H9 (cell line): Measurements from ENCODE around the gene NCKAP5. TPM values are rescaled to one million over a fixed set of nuclear protein-coding genes. Genes with fewer than 3 reads are reported as not detected.

Experiments used
- DNase-seq: peaks from one replicate; pipeline ENCODE4 v3.0.0-alpha.2; 2017
- H2AFZ ChIP-seq: one replicate; pipeline ENCODE4 v1.6.1; 2013; ENCODE audit warnings: mild to moderate bottlenecking, low read length, control low read depth, moderate library complexity
- H2AK5ac ChIP-seq: 2 replicates; pipeline ENCODE4 v1.6.1; 2013; ENCODE audit warnings: low read length, control low read depth, mixed read lengths; ENCODE audit not compliant: insufficient read length
- H2BK120ac ChIP-seq: one replicate; pipeline ENCODE4 v1.6.1; 2013; ENCODE audit warnings: low read depth, mild to moderate bottlenecking, low read length, control low read depth, inconsistent platforms; ENCODE audit not compliant: poor library complexity, severe bottlenecking
- H2BK12ac ChIP-seq: 2 replicates; pipeline ENCODE4 v1.6.1; 2013; ENCODE audit warnings: low read length, control low read depth, mixed read lengths, low read depth; ENCODE audit not compliant: insufficient read length
- H2BK15ac ChIP-seq: 2 replicates; pipeline ENCODE4 v1.6.1; 2013; ENCODE audit warnings: low read depth, low read length, control low read depth
- H2BK20ac ChIP-seq: one replicate; pipeline ENCODE4 v1.6.1; 2013; ENCODE audit warnings: low read depth, mild to moderate bottlenecking, low read length, control low read depth, inconsistent platforms; ENCODE audit not compliant: poor library complexity, severe bottlenecking
- H2BK5ac ChIP-seq: 2 replicates; pipeline ENCODE4 v1.6.1; 2013; ENCODE audit warnings: low read length, control low read depth, mixed read lengths; ENCODE audit not compliant: insufficient read length
- H3K14ac ChIP-seq: 2 replicates; pipeline ENCODE4 v1.6.1; 2013; ENCODE audit warnings: low read length, control low read depth; ENCODE audit not compliant: insufficient read depth
- H3K18ac ChIP-seq: 2 replicates; pipeline ENCODE4 v1.6.1; 2013; ENCODE audit warnings: low read depth, mild to moderate bottlenecking, mixed read lengths, low read length, control low read depth; ENCODE audit not compliant: insufficient read length
- H3K23ac ChIP-seq: 2 replicates; pipeline ENCODE4 v1.6.1; 2013; ENCODE audit warnings: low read length, control low read depth, mixed read lengths, low read depth; ENCODE audit not compliant: insufficient read length
- H3K23me2 ChIP-seq: 2 replicates; pipeline ENCODE4 v1.6.1; 2013; ENCODE audit warnings: low read depth, mild to moderate bottlenecking, mixed read lengths, low read length, control low read depth; ENCODE audit not compliant: insufficient read length, poor library complexity, severe bottlenecking
- H3K27ac ChIP-seq: 2 replicates; pipeline ENCODE4 v1.5.1; 2013; ENCODE audit warnings: low read length, control low read depth, mixed read lengths, low read depth; ENCODE audit not compliant: insufficient read length
- H3K27me3 ChIP-seq: 2 replicates; pipeline ENCODE4 v1.6.1; 2013; ENCODE audit warnings: low read length, control low read depth, inconsistent platforms; ENCODE audit not compliant: insufficient read depth
- H3K4ac ChIP-seq: 2 replicates; pipeline ENCODE4 v1.6.1; 2013; ENCODE audit warnings: low read depth, mild to moderate bottlenecking, control low read depth, inconsistent platforms, low read length, moderate library complexity
- H3K4me1 ChIP-seq: 2 replicates; pipeline ENCODE4 v1.6.1; 2013; ENCODE audit warnings: low read length, control low read depth, inconsistent platforms; ENCODE audit not compliant: insufficient read depth
- H3K4me2 ChIP-seq: 2 replicates; pipeline ENCODE4 v1.6.1; 2013; ENCODE audit warnings: low read length, control low read depth, mixed read lengths; ENCODE audit not compliant: insufficient read length, insufficient read depth
- H3K56ac ChIP-seq: 2 replicates; pipeline ENCODE4 v1.6.1; 2013; ENCODE audit warnings: low read depth, mild to moderate bottlenecking, mixed read lengths, low read length, control low read depth; ENCODE audit not compliant: insufficient read length
- H3K79me1 ChIP-seq: 2 replicates; pipeline ENCODE4 v1.6.1; 2013; ENCODE audit warnings: low read depth, mild to moderate bottlenecking, moderate library complexity, low read length, control low read depth, inconsistent platforms; ENCODE audit not compliant: insufficient read depth, poor library complexity, severe bottlenecking
- H3K79me2 ChIP-seq: 2 replicates; pipeline ENCODE4 v1.6.1; 2013; ENCODE audit warnings: low read length, control low read depth, inconsistent platforms; ENCODE audit not compliant: insufficient read depth
- H3K9ac ChIP-seq: 2 replicates; pipeline ENCODE4 v1.6.1; 2013; ENCODE audit warnings: low read length, control low read depth, mixed read lengths; ENCODE audit not compliant: insufficient read length; ENCODE audit errors: extremely low read depth
- H3K9me3 ChIP-seq: one replicate; pipeline ENCODE4 v1.6.1; 2013; ENCODE audit warnings: low read depth, low read length, inconsistent platforms; ENCODE audit not compliant: control insufficient read depth
- H3T11ph ChIP-seq: one replicate; pipeline ENCODE4 v1.6.1; 2013; ENCODE audit warnings: mild to moderate bottlenecking, low read length, control low read depth, inconsistent platforms
- H4K20me1 ChIP-seq: one replicate; pipeline ENCODE4 v1.6.1; 2013; ENCODE audit not compliant: control insufficient read depth, insufficient read length, insufficient read depth
- H4K5ac ChIP-seq: 2 replicates; pipeline ENCODE4 v1.6.1; 2013; ENCODE audit warnings: low read depth, mild to moderate bottlenecking, mixed read lengths, low read length, control low read depth; ENCODE audit not compliant: insufficient read length
- H4K8ac ChIP-seq: replicated peaks from 2 replicates; pipeline ENCODE4 v1.6.1; 2013; ENCODE audit warnings: low read length, control low read depth, mixed read lengths, low read depth; ENCODE audit not compliant: insufficient read length
- H4K91ac ChIP-seq: 2 replicates; pipeline ENCODE4 v1.6.1; 2013; ENCODE audit warnings: low read depth, mild to moderate bottlenecking, moderate library complexity, mixed read lengths, low read length, control low read depth; ENCODE audit not compliant: insufficient read length
- H3K27ac Mint-ChIP-seq, 3 experiments: 2 replicates in 2 of 3; 3 replicates in 1 of 3; pipeline ENCODE4 v1.8.0; 2020 to 2021; ENCODE audit warnings: mixed read lengths in 3 of 3, mild to moderate bottlenecking in 1 of 3, moderate library complexity in 1 of 3
- H3K27me3 Mint-ChIP-seq: 2 replicates; pipeline ENCODE4 v1.8.0; 2021; ENCODE audit warnings: low read depth, mild to moderate bottlenecking, moderate library complexity, mixed read lengths
- H3K36me3 Mint-ChIP-seq, 3 experiments: 2 replicates in 2 of 3; 3 replicates in 1 of 3; pipeline ENCODE4 v1.8.0; 2020 to 2021; ENCODE audit warnings: low read depth in 3 of 3, mixed read lengths in 3 of 3; ENCODE audit not compliant: insufficient read depth in 1 of 3
- H3K4me1 Mint-ChIP-seq, 2 experiments: 2 replicates each; pipeline ENCODE4 v1.8.0; 2020; ENCODE audit warnings: mixed read lengths in 2 of 2
- H3K4me3 Mint-ChIP-seq, 2 experiments: 2 replicates in 1 of 2; 3 replicates in 1 of 2; pipeline ENCODE4 v1.8.0; 2020 to 2021; ENCODE audit warnings: mild to moderate bottlenecking in 2 of 2, mixed read lengths in 2 of 2, moderate library complexity in 1 of 2
- H3K9me3 Mint-ChIP-seq, 2 experiments: 2 replicates in 1 of 2; 3 replicates in 1 of 2; pipeline ENCODE4 v1.8.0; 2020; ENCODE audit warnings: mild to moderate bottlenecking in 2 of 2, mixed read lengths in 2 of 2, moderate library complexity in 1 of 2
- CTCF ChIP-seq: fragments of 200-600 bp; sonication (generic); conservative IDR thresholded peaks from 3 replicates; pipeline ENCODE4 v1.8.0; 2021; ENCODE audit warnings: antibody characterized with exemption, mild to moderate bottlenecking
- WGBS: extraction: QIAGEN DNeasy Blood & Tissue Kit; methylation state at CpG from one replicate; pipeline ENCODE4 v1.1.7; 2013; ENCODE audit warnings: missing lambda C conversion rate, low lambda C conversion rate, mixed read lengths; ENCODE audit not compliant: insufficient read length; ENCODE audit errors: extremely low coverage; 5-methylcytosine and 5-hydroxymethylcytosine counted together
- total RNA-seq: library from RNA; stranded (reverse); gene quantifications from 2 replicates; pipeline ENCODE4 v1.2.1, GENCODE V29; 2021

Gene NCKAP5
- total RNA-seq, 1 experiment from 2014 or later, result 0.26 TPM

GRCh38 chr2:133408671-133409070 lies 159.6 kb downstream of the NCKAP5 start:
- Histone ChIP-seq H4K91ac (no peak overlapping the region), H2AFZ (no peak overlapping the region), H4K8ac (no peak overlapping the region), H3T11ph (no peak overlapping the region), H2BK5ac (no peak overlapping the region), H4K20me1 (no peaks in the 10 kb centered on the region), H2BK12ac (no peak overlapping the region), H3K4ac (no peak overlapping the region), H4K5ac (no peak overlapping the region), H3K27ac (no peak overlapping the region), H3K23ac (no peak overlapping the region), H3K14ac (no peak overlapping the region), H3K9me3 (no peaks in the 10 kb centered on the region), H3K18ac (no peak overlapping the region), H2BK20ac (no peak overlapping the region), H3K56ac (no peak overlapping the region), H3K23me2 (no peaks in the 10 kb centered on the region), H3K4me2 (no peak overlapping the region), H3K9ac (no peak overlapping the region), H2AK5ac (no peak overlapping the region), H2BK120ac (no peak overlapping the region), H3K79me1 (no peaks in the 10 kb centered on the region), H3K27me3 (no peaks in the 10 kb centered on the region), H3K79me2 (no peaks in the 10 kb centered on the region), H2BK15ac (no peak overlapping the region), H3K4me1 (no peaks in the 10 kb centered on the region)
- Mint-ChIP-seq H3K36me3 (no peaks in the 10 kb centered on the region), H3K9me3 (no peaks in the 10 kb centered on the region), H3K4me1 (peaks cover 11 to 14% of the 10 kb centered on the region in 2 experiments), H3K27ac (no peak overlapping the region), H3K27me3 (peaks cover 18% of the 10 kb centered on the region), H3K4me3 (no peak overlapping the region)
- DNase-seq, result no peak
- WGBS, result no CpG with 5 or more reads among the region's 1 CpG
- no peak for TF ChIP-seq CTCF
